ENCODE measurements around the gene C21orf91. TPM values are rescaled to one million over a fixed set of nuclear protein-coding genes. Genes with fewer than 3 reads are reported as not detected.

Gene C21orf91
- total and polyA plus RNA-seq, 2 donors (not counting 3 experiments of a cell fraction or from before 2014, with no cell fraction given) = 1.3 to 4.2 TPM

DNA sequence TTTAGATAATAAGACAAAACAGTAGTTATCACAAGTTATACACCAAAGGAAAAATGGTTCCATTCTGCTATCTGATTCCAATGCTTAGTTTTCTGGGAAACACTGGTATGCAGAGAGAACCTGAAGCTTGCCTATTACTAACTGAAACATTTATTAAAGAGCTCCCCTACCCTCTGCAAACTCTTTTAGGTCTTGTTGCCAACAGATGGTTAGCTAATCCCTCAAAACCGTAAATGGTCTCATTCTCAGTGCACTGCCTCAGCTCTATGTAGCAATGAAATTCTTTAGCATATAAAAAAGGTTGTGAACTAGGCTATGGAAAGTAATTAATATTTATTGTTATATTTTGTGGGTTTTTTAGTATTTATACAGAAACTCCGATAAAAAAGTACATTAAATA, 20.4 kb downstream of the C21orf91 start:
- BruUV-seq (replicated peaks) = no TSS peak
- H3K9ac ChIP-seq (replicated peaks; ENCODE audit: extremely low read depth, insufficient read depth, low read length) = no peak overlapping the region
- no peak overlapping the region for H3K27ac ChIP-seq (ENCODE audit: insufficient read depth, low read depth, low read length)
- H3K27me3 ChIP-seq (ENCODE audit: control insufficient read depth in 2 of 2, insufficient read depth in 2 of 2, low read length in 2 of 2) = no peaks in the 10 kb centered on the region
- no peak overlapping the region for H3K4me2 ChIP-seq (ENCODE audit: insufficient read depth, low read length)
- dilution Hi-C loops (cut with MboI; ENCODE audit: extremely low pct_ligation_motif_present, low sequenced_read_pairs) = no loop called here
- H4K20me1 ChIP-seq (replicated peaks; ENCODE audit: control insufficient read depth, extremely low read depth, insufficient read depth, low read length) = no peaks in the 10 kb centered on the region
- DNase-seq (ENCODE audit: low read depth, low spot score) (no peak), FAIRE-seq (no peak)
- H3K9me1 ChIP-seq (replicated peaks; ENCODE audit: control insufficient read depth, extremely low read depth, insufficient read depth, low read length) = no peaks in the 10 kb centered on the region
- ChIA-PET POLR2A (no interaction called here), CTCF (interaction anchor here (1.1 kb wide), 1 partner anchor 9 kb away, joined by 3 read pairs; no protein-coding TSS in a partner anchor)
- H3K4me1 ChIP-seq (ENCODE audit: control insufficient read depth, extremely low read depth, insufficient read depth, low read length) = no peaks in the 10 kb centered on the region
- no peaks in the 10 kb centered on the region for H3K9me3 ChIP-seq (replicated peaks; ENCODE audit: control insufficient read depth, insufficient read depth, low read length)
- H3K4me3 ChIP-seq (replicated peaks in 1 of 3; ENCODE audit: insufficient read depth in 1 of 3, low read depth in 1 of 3, low read length in 3 of 3) = no peak overlapping the region
- no peak overlapping the region for H2AFZ ChIP-seq (ENCODE audit: low read depth, low read length)
- intact Hi-C loops (cut with micrococcal nuclease) = no loop called here
- no peaks in the 10 kb centered on the region for H3K36me3 ChIP-seq (ENCODE audit: control insufficient read depth in 2 of 2, extremely low read depth in 1 of 2, insufficient read depth in 2 of 2, low read length in 2 of 2)
- TF ChIP-seq, protein P1, sequence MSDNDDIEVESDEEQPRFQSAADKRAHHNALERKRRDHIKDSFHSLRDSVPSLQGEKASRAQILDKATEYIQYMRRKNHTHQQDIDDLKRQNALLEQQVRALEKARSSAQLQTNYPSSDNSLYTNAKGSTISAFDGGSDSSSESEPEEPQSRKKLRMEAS (IDR thresholded peaks at IDR 0.05; ENCODE audit: insufficient read depth, insufficient read length) = no peak
- TF ChIP-seq FOS (IDR thresholded peaks at IDR 0.05; ENCODE audit: borderline replicate concordance, insufficient read depth, low read length) = no peak
- TF ChIP-seq GATA2 (IDR thresholded peaks at IDR 0.05; ENCODE audit: insufficient read depth, insufficient read length, low read depth, low read length) = no peak
- no peak for TF ChIP-seq POLR2A (IDR thresholded peaks at IDR 0.05; ENCODE audit: low read depth, low read length)
- no peaks in the 10 kb centered on the region for H3K79me2 ChIP-seq (ENCODE audit: control insufficient read depth, insufficient read depth, low read length)

DNA sequence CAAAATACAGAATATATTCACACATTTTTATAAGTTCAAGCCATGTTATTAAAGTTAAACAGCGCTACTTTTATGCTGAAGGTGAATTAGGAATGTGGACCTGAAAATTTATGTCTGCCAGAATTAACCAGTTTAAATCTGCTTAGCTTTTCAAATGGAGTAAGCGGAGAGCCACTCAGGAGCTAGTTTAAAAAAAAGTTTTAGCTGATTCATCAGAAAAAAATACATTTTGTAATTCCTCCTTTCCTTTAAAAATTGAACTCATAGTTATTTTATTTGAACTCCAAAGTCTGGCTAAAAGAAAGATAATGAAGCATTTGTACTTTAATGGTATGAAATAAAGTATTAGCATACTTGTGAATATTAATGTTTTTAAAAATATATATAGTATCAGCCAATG, 21.2 kb downstream of the C21orf91 start:
- dilution Hi-C loops (cut with MboI; ENCODE audit: extremely low pct_ligation_motif_present, low sequenced_read_pairs) (no loop called here), intact Hi-C loops (cut with micrococcal nuclease) (no loop called here)
- FAIRE-seq (no peak), DNase-seq (ENCODE audit: low read depth, low spot score) (no peak)
- no peak overlapping the region for H2AFZ ChIP-seq (ENCODE audit: low read depth, low read length)
- BruUV-seq (replicated peaks) = no TSS peak
- no peak overlapping the region for H3K4me2 ChIP-seq (ENCODE audit: insufficient read depth, low read length)
- no peaks in the 10 kb centered on the region for H3K79me2 ChIP-seq (ENCODE audit: control insufficient read depth, insufficient read depth, low read length)
- H3K4me1 ChIP-seq (ENCODE audit: control insufficient read depth, extremely low read depth, insufficient read depth, low read length) = no peaks in the 10 kb centered on the region
- ChIA-PET POLR2A (no interaction called here), CTCF (no interaction called here)
- no peak overlapping the region for H3K4me3 ChIP-seq (replicated peaks in 1 of 3; ENCODE audit: insufficient read depth in 1 of 3, low read depth in 1 of 3, low read length in 3 of 3)
- H3K9me3 ChIP-seq (replicated peaks; ENCODE audit: control insufficient read depth, insufficient read depth, low read length) = no peaks in the 10 kb centered on the region
- no peaks in the 10 kb centered on the region for H3K9me1 ChIP-seq (replicated peaks; ENCODE audit: control insufficient read depth, extremely low read depth, insufficient read depth, low read length)
- H3K27ac ChIP-seq (ENCODE audit: insufficient read depth, low read depth, low read length) = no peak overlapping the region
- H3K9ac ChIP-seq (replicated peaks; ENCODE audit: extremely low read depth, insufficient read depth, low read length) = no peak overlapping the region
- H3K36me3 ChIP-seq (ENCODE audit: control insufficient read depth in 2 of 2, extremely low read depth in 1 of 2, insufficient read depth in 2 of 2, low read length in 2 of 2) = no peaks in the 10 kb centered on the region
- TF ChIP-seq, protein P1 (IDR thresholded peaks at IDR 0.05; ENCODE audit: insufficient read depth, insufficient read length) = no peak
- TF ChIP-seq POLR2A (IDR thresholded peaks at IDR 0.05; ENCODE audit: low read depth, low read length) (no peak), MYC (IDR thresholded peaks at IDR 0.05; ENCODE audit: low read depth, low read length) (no peak), FOS (IDR thresholded peaks at IDR 0.05; ENCODE audit: borderline replicate concordance, insufficient read depth, low read length) (no peak), EZH2 (IDR thresholded peaks at IDR 0.05; ENCODE audit: borderline replicate concordance, low read depth, low read length, severe bottlenecking) (no peak), GATA2 (IDR thresholded peaks at IDR 0.05; ENCODE audit: insufficient read depth, insufficient read length, low read depth, low read length) (no peak), JUN (IDR thresholded peaks at IDR 0.05; ENCODE audit: borderline replicate concordance, insufficient read depth, insufficient read length, low read depth) (no peak), POLR2AphosphoS5 (IDR thresholded peaks at IDR 0.05; ENCODE audit: insufficient read depth, low read depth, low read length) (no peak)
- TF ChIP-seq, protein P2, sequence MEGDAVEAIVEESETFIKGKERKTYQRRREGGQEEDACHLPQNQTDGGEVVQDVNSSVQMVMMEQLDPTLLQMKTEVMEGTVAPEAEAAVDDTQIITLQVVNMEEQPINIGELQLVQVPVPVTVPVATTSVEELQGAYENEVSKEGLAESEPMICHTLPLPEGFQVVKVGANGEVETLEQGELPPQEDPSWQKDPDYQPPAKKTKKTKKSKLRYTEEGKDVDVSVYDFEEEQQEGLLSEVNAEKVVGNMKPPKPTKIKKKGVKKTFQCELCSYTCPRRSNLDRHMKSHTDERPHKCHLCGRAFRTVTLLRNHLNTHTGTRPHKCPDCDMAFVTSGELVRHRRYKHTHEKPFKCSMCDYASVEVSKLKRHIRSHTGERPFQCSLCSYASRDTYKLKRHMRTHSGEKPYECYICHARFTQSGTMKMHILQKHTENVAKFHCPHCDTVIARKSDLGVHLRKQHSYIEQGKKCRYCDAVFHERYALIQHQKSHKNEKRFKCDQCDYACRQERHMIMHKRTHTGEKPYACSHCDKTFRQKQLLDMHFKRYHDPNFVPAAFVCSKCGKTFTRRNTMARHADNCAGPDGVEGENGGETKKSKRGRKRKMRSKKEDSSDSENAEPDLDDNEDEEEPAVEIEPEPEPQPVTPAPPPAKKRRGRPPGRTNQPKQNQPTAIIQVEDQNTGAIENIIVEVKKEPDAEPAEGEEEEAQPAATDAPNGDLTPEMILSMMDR (IDR thresholded peaks at IDR 0.05; ENCODE audit: extremely low read depth in 1 of 2, insufficient read depth in 1 of 2, low read depth in 1 of 2, low read length in 2 of 2) = no peak
- H3K27me3 ChIP-seq (ENCODE audit: control insufficient read depth in 2 of 2, insufficient read depth in 2 of 2, low read length in 2 of 2) = no peaks in the 10 kb centered on the region
- no peaks in the 10 kb centered on the region for H4K20me1 ChIP-seq (replicated peaks; ENCODE audit: control insufficient read depth, extremely low read depth, insufficient read depth, low read length)
